Cardiac fibroblast (primary cell): ENCODE measurements around the gene FGF14.

Experiments
- DNase-seq, 2 donors: peaks; one replicate each; pipeline versions ENCODE4 v3.0.0 to v3.0.0-alpha.2; 2010; ENCODE audit warnings: low read depth in 2 of 2
- H3K4me3 ChIP-seq, 2 donors: replicated peaks in 1 of 2; 1 replicate in 1 of 2; 2 replicates in 1 of 2; pipeline ENCODE4 v1.5.1; 2011; ENCODE audit warnings: low read depth in 2 of 2, low read length in 2 of 2, mild to moderate bottlenecking in 2 of 2, moderate library complexity in 1 of 2
- TF ChIP-seq, protein P1 (sequence below): IDR thresholded peaks from one replicate; pipeline ENCODE4 v1.5.1; 2011; ENCODE audit warnings: low read depth, mild to moderate bottlenecking, low read length, inconsistent platforms

FGF14 gene

DNA sequence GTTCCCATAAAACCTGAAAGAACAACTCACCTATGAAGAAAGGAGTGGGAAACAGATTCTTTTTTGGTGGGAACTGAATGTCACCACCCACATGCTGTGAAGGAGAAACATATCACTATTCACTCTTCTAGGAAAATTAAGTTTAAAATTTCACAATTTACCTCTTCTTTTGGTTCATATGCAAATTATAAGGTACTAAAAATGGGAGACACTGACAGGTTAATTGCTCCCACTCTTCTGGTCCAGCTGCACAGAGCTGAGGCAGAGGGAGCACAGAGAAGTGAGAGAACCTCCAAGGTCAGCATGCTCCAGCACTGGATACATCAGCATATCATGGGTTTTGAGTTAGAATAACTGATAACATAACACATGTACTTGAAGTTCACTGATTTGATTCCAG lies 186.9 kb downstream of the FGF14 start:
- no peak overlapping the region for H3K4me3 ChIP-seq
- TF ChIP-seq, protein P1, sequence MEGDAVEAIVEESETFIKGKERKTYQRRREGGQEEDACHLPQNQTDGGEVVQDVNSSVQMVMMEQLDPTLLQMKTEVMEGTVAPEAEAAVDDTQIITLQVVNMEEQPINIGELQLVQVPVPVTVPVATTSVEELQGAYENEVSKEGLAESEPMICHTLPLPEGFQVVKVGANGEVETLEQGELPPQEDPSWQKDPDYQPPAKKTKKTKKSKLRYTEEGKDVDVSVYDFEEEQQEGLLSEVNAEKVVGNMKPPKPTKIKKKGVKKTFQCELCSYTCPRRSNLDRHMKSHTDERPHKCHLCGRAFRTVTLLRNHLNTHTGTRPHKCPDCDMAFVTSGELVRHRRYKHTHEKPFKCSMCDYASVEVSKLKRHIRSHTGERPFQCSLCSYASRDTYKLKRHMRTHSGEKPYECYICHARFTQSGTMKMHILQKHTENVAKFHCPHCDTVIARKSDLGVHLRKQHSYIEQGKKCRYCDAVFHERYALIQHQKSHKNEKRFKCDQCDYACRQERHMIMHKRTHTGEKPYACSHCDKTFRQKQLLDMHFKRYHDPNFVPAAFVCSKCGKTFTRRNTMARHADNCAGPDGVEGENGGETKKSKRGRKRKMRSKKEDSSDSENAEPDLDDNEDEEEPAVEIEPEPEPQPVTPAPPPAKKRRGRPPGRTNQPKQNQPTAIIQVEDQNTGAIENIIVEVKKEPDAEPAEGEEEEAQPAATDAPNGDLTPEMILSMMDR = no peak
- DNase-seq = no peak

DNA sequence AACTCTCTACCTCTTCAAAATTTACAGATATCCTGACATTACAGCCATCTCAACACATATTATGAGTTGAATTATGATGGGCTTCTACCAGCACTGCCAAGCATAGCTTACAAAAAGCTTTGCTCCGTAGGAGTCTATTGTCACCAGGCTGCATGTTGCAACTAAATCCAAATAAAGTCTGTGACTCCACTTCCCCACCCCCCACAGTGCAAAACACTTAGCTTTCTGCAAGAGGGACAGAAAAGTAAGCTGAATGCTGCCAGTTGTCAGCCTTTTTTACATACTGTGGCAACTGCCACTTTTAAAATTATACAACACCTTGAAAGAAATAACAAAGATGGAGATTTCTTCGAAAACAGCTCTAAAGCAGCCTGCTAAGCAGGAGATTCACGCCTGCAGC lies 189.1 kb downstream of the FGF14 start:
- TF ChIP-seq, protein P1 = no peak
- H3K4me3 ChIP-seq = no peak overlapping the region
- DNase-seq = no peak

DNA sequence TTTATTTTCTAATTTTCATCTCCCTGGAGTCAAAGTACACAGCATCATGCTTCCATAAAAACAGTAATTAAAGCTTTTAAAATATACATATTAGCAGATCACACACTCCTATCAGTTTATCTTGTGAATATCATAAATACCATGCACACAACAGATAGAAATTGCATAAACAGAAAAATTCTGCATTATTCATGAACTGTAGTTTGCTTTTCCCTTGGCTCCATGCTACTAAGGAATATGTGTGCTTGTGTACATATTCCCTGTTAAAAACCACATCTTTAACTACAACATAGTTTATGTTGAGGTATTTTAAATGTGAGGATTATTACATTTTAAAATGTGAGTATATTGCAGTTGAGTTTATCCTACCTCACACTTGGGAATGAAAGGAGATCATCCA lies 193.5 kb downstream of the FGF14 start:
- H3K4me3 ChIP-seq = no peak overlapping the region
- no peak for DNase-seq
- TF ChIP-seq, protein P1 = no peak

DNA sequence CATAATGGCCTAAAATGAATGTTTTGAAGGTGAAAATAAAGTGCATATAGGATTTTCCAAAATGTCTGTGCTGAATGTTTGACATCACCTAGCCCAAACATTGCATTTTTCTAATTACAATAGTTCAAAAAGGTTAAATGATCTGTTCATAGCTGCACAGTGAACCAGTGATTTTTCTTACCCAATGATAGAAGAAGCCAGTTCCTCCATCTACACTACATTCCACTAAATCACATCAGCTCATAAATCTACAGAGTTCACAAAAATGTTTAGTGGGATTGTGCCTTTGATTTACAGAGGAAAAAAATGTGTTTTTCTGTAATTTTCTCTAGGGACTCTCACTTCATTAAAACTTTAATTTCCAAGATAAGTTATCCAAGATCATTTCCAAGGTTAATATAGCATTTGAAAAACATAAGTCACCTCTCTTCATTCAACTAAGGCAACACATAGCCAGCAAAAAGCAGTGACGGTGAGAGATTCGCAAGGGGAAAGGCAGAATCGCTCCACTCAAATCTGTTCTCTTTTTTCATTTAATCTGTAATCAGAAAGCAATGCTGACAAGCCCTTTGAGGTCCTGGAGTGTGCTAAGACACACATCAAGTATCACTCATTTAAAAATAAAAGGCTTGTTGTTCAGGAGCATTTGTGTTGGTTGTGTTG lies 194.0 kb downstream of the FGF14 start:
- no peak for DNase-seq
- TF ChIP-seq, protein P1 = no peak
- no peak overlapping the region for H3K4me3 ChIP-seq

DNA sequence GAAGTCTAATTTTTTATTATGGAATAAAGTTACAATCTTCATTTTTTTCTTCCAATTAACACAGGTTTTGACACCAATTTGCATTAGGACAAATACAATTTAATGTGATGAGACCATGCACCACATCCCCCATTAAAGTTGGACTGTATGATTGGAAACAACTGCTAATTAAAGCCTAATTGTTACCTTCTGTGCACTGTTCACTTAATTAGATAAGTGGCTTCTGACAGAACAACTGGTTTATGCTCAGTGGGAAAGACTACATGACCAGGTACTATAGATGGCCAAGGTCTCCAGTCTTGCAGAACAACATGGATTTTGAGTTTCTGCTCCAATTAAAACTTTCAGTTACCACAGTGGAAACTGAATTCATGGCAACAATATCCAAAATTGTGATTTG lies 198.1 kb downstream of the FGF14 start:
- no peak for DNase-seq
- TF ChIP-seq, protein P1 = no peak
- H3K4me3 ChIP-seq = no peak overlapping the region

DNA sequence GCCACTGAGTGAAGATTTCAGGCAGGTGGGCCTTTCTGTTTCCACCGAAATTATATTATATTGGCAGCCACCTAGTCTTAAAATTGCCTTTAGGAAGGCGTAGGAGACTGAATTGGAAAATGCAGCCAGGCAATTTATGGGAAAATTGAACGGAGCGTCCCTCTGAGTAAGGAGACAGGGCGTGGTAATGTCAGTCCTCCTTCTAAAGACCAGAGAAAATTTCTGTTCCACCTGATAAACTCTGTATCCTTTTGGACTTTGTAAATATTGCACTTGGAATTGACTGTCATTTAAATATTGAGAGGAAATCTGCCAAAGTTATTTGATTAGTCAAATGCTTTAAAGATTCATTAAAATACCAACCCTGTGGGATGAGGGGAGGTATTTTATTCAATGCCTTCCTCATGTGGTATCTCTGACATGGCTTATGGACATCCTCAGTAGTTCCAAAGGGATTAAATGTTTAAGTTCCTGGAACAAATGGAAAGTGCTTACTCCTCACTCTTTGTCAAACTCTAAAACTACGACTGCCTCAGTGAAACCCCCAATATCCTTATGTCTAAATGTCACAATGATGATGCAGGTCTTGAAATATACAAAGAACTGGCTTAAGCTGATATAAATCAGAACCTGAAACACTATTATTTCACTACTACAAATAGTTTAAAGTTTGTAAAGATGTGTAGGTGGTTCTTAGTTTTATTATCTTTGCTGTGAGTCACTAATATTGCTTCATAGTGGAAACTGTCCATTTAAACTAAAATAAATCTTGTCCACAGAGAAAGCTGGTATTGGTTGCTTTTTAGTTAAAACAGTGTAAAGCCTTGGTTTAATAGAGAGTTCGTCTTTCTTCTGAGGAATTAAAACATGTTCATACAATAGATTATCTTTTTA lies 203.2 kb downstream of the FGF14 start:
- no peak overlapping the region for H3K4me3 ChIP-seq
- peak; percentile 2 to 44 for DNase-seq
- TF ChIP-seq, protein P1 = no peak
